ENCODE measurements around the gene GLP2R.

- TF ChIP-seq, protein P1, sequence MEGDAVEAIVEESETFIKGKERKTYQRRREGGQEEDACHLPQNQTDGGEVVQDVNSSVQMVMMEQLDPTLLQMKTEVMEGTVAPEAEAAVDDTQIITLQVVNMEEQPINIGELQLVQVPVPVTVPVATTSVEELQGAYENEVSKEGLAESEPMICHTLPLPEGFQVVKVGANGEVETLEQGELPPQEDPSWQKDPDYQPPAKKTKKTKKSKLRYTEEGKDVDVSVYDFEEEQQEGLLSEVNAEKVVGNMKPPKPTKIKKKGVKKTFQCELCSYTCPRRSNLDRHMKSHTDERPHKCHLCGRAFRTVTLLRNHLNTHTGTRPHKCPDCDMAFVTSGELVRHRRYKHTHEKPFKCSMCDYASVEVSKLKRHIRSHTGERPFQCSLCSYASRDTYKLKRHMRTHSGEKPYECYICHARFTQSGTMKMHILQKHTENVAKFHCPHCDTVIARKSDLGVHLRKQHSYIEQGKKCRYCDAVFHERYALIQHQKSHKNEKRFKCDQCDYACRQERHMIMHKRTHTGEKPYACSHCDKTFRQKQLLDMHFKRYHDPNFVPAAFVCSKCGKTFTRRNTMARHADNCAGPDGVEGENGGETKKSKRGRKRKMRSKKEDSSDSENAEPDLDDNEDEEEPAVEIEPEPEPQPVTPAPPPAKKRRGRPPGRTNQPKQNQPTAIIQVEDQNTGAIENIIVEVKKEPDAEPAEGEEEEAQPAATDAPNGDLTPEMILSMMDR (conservative IDR thresholded peaks at IDR 0.05; ENCODE audit: low read depth in 2 of 2), result no peak
- TF ChIP-seq JUNB (IDR thresholded peaks at IDR 0.05; ENCODE audit: unreplicated experiment) (no peak), CREB1 (CRISPR knock-in tag; IDR thresholded peaks at IDR 0.05; ENCODE audit: low read depth) (no peak), EZH2phosphoT487 (IDR thresholded peaks at IDR 0.05; ENCODE audit: unreplicated experiment) (no peak), EZH2 (IDR thresholded peaks at IDR 0.05; ENCODE audit: low read depth, unreplicated experiment) (no peak), POLR2AphosphoS5 (IDR thresholded peaks at IDR 0.05; ENCODE audit: low read depth) (no peak), STAT1 (IDR thresholded peaks at IDR 0.05; ENCODE audit: unreplicated experiment) (no peak), NANOG (IDR thresholded peaks at IDR 0.05; ENCODE audit: borderline replicate concordance) (no peak)
- TF ChIP-seq, protein P2, sequence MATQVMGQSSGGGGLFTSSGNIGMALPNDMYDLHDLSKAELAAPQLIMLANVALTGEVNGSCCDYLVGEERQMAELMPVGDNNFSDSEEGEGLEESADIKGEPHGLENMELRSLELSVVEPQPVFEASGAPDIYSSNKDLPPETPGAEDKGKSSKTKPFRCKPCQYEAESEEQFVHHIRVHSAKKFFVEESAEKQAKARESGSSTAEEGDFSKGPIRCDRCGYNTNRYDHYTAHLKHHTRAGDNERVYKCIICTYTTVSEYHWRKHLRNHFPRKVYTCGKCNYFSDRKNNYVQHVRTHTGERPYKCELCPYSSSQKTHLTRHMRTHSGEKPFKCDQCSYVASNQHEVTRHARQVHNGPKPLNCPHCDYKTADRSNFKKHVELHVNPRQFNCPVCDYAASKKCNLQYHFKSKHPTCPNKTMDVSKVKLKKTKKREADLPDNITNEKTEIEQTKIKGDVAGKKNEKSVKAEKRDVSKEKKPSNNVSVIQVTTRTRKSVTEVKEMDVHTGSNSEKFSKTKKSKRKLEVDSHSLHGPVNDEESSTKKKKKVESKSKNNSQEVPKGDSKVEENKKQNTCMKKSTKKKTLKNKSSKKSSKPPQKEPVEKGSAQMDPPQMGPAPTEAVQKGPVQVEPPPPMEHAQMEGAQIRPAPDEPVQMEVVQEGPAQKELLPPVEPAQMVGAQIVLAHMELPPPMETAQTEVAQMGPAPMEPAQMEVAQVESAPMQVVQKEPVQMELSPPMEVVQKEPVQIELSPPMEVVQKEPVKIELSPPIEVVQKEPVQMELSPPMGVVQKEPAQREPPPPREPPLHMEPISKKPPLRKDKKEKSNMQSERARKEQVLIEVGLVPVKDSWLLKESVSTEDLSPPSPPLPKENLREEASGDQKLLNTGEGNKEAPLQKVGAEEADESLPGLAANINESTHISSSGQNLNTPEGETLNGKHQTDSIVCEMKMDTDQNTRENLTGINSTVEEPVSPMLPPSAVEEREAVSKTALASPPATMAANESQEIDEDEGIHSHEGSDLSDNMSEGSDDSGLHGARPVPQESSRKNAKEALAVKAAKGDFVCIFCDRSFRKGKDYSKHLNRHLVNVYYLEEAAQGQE (IDR thresholded peaks at IDR 0.05; ENCODE audit: unreplicated experiment), result no peak
Observed at GRCh38 chr17:9907131-9907530, 81.4 kb downstream of the GLP2R start.
